Coronary artery (tissue), 2 donors: ENCODE data around the gene SLC35A5.

Experiments
- DNase-seq: peaks from one replicate; pipeline ENCODE4 v3.0.0-alpha.2; 2017; ENCODE audit warnings: low spot score
- H3K27ac ChIP-seq, 2 donors: fragments of 200-600 bp; sonication (generic); one replicate each; pipeline ENCODE4 v1.5.1; 2016 to 2019
- H3K4me3 ChIP-seq: fragments of 200-600 bp; sonication (generic); 2 replicates; pipeline ENCODE4 v1.5.1; 2016; ENCODE audit warnings: mild to moderate bottlenecking, moderate library complexity
- CTCF ChIP-seq: fragments of 200-600 bp; sonication (generic); IDR thresholded peaks from one replicate; pipeline ENCODE4 v1.5.1; 2019; ENCODE audit warnings: antibody characterized with exemption

The SLC35A5 gene

GRCh38 chr3:112531358-112531781 is 30.5 kb upstream of the SLC35A5 start:
- DNase-seq: no peak
- no peak overlapping the region for H3K4me3 ChIP-seq
- peak; percentile 39 for TF ChIP-seq CTCF
- H3K27ac ChIP-seq: no peak overlapping the region

GRCh38 chr3:112539825-112540650 is 21.8 kb upstream of the SLC35A5 start:
- Histone ChIP-seq H3K27ac (no peak overlapping the region), H3K4me3 (no peak overlapping the region)
- DNase-seq: no peak
- TF ChIP-seq CTCF: no peak

GRCh38 chr3:112546216-112546759 is 15.6 kb upstream of the SLC35A5 start:
- no peak for DNase-seq
- TF ChIP-seq CTCF: no peak
- Histone ChIP-seq H3K27ac (no peak overlapping the region), H3K4me3 (no peak overlapping the region)

- DNase-seq: no peak
- Histone ChIP-seq H3K27ac (no peak overlapping the region), H3K4me3 (no peak overlapping the region)
- TF ChIP-seq CTCF: no peak
Measured at GRCh38 chr3:112550859-112551258, 11.0 kb upstream of the SLC35A5 start.

GRCh38 chr3:112555535-112556170 is 6.2 kb upstream of the SLC35A5 start:
- Histone ChIP-seq H3K27ac (no peak overlapping the region), H3K4me3 (no peak overlapping the region)

GRCh38 chr3:112557976-112558375 is 3.9 kb upstream of the SLC35A5 start:
- Histone ChIP-seq H3K4me3 (no peak overlapping the region), H3K27ac (no peak overlapping the region)
- no peak for DNase-seq
- no peak for TF ChIP-seq CTCF

More at GRCh38 chr3:112555535-112556170, 6.2 kb upstream of the SLC35A5 start:
- no peak for TF ChIP-seq CTCF
- no peak for DNase-seq
